SH-SY5Y (cell line): Measurements from ENCODE around the gene PYGO1.

Experiments
- GATA2 ChIP-seq: IDR thresholded peaks from 2 replicates; pipeline ENCODE4 v1.6.1; 2011; ENCODE audit warnings: mild to moderate bottlenecking, low read depth, low read length
- GATA3 ChIP-seq: IDR thresholded peaks from 2 replicates; pipeline ENCODE4 v1.6.1; 2011; ENCODE audit warnings: low read depth, mild to moderate bottlenecking, low read length, moderate library complexity

DNA sequence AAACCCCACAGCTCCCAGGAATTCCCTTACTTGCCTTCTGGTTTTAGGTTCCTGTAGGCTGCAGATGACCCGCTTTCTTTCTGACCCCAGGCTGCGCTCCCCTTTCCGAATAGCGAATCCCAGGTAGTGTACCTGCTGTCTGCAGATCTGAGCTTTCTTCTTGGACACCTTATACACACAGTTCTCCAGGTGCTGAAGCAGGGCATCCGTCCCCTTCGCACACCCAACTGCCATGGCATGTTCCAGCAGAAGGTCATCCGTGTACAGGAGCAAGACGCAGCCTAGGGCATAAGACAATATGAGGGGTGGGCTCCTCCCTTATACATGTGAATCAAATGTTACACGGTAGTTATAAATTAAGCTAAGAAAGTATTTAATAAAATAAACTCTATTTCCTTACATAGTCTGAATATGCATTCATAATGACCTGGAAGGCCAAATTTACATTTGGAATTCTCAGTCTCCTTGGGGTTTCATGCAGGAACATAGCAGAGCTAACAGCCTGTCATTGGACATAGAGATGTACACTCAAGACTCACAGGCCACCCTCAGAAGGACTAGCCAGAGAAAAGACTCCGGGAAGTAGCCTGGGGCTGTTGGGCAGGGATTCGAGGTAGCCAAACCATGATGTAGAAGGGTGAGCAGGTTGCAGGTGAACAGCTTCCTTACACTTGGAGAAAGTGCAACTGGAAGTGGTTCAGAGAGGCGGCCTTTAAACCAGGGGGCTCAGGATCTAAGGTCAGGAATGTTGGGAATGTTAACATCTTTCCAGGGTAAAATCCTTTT lies 72.0 kb downstream of the PYGO1 start:
- TF ChIP-seq GATA3: no peak
- no peak for TF ChIP-seq GATA2
